Type B pancreatic cell (in vitro differentiated cells): Measurements from ENCODE around the gene CACYBP. TPM values are rescaled to one million over a fixed set of nuclear protein-coding genes. Genes with fewer than 3 reads are reported as not detected.

Experiments
- DNase-seq: peaks from one replicate; pipeline ENCODE4 v3.0.0; 2021; ENCODE audit warnings: mixed read lengths; ENCODE audit not compliant: unreplicated experiment; ENCODE audit errors: extremely low spot score
- H3K27ac Mint-ChIP-seq: 2 replicates; pipeline ENCODE4 v1.8.0; 2021; ENCODE audit warnings: mild to moderate bottlenecking, mixed read lengths
- H3K27me3 Mint-ChIP-seq: 2 replicates; pipeline ENCODE4 v1.8.0; 2021; ENCODE audit warnings: mixed read lengths
- H3K36me3 Mint-ChIP-seq: 2 replicates; pipeline ENCODE4 v1.8.0; 2021; ENCODE audit warnings: mixed read lengths
- H3K4me1 Mint-ChIP-seq: one replicate; pipeline ENCODE4 v1.8.0; 2021; ENCODE audit warnings: mixed read lengths; ENCODE audit not compliant: unreplicated experiment
- H3K4me3 Mint-ChIP-seq: 2 replicates; pipeline ENCODE4 v1.8.0; 2021; ENCODE audit warnings: mild to moderate bottlenecking, mixed read lengths
- H3K9me3 Mint-ChIP-seq: 2 replicates; pipeline ENCODE4 v1.8.0; 2021; ENCODE audit warnings: mixed read lengths
- CTCF ChIP-seq: fragments of 200-600 bp; sonication (generic); conservative IDR thresholded peaks from 2 replicates; pipeline ENCODE4 v1.5.0; 2021; ENCODE audit warnings: antibody characterized with exemption, mild to moderate bottlenecking
- total RNA-seq: library from RNA; stranded (reverse); gene quantifications from 2 replicates; pipeline ENCODE4 v1.2.1, GENCODE V29; 2021; ENCODE audit warnings: low replicate concordance

CACYBP gene
- total RNA-seq, 1 donor from 2014 or later: 124 TPM

- Mint-ChIP-seq H3K27ac (peak overlapping the region; percentile 95), H3K9me3 (no peaks in the 10 kb centered on the region)
These were observed 35.3 kb upstream of the CACYBP start for GRCh38 chr1:174964261-174964971.

GRCh38 chr1:174964972-174965361 lies 34.8 kb upstream of the CACYBP start:
- H3K4me1 Mint-ChIP-seq: peaks cover 44% of the 10 kb centered on the region
- no peak for DNase-seq
- peak overlapping the region; percentile 79 for H3K4me3 Mint-ChIP-seq
- no peaks in the 10 kb centered on the region for H3K27me3 Mint-ChIP-seq
- no peaks in the 10 kb centered on the region for H3K36me3 Mint-ChIP-seq
- peak overlapping the region; percentile 95 for H3K27ac Mint-ChIP-seq
- H3K9me3 Mint-ChIP-seq: no peaks in the 10 kb centered on the region
- TF ChIP-seq CTCF: no peak

More at GRCh38 chr1:174964261-174964971, 35.3 kb upstream of the CACYBP start:
- Mint-ChIP-seq H3K36me3 (no peaks in the 10 kb centered on the region), H3K27me3 (no peaks in the 10 kb centered on the region), H3K4me3 (peak overlapping the region; percentile 79), H3K4me1 (peaks cover 44% of the 10 kb centered on the region)
- no peak for DNase-seq
- TF ChIP-seq CTCF: no peak

- Mint-ChIP-seq H3K4me3 (peak overlapping the region; percentile 79), H3K27ac (peak overlapping the region; percentile 95), H3K36me3 (no peaks in the 10 kb centered on the region), H3K9me3 (no peaks in the 10 kb centered on the region), H3K27me3 (no peaks in the 10 kb centered on the region), H3K4me1 (peaks cover 44% of the 10 kb centered on the region)
- no peak for DNase-seq
- TF ChIP-seq CTCF: no peak
These were observed 34.3 kb upstream of the CACYBP start for GRCh38 chr1:174965362-174966007.

GRCh38 chr1:174966008-174966572 lies 33.7 kb upstream of the CACYBP start:
- DNase-seq: no peak
- H3K36me3 Mint-ChIP-seq: no peaks in the 10 kb centered on the region
- peak overlapping the region; percentile 79 for H3K4me3 Mint-ChIP-seq
- H3K27ac Mint-ChIP-seq: peak overlapping the region; percentile 95
- H3K27me3 Mint-ChIP-seq: no peaks in the 10 kb centered on the region
- TF ChIP-seq CTCF: no peak
- H3K4me1 Mint-ChIP-seq: peaks cover 44% of the 10 kb centered on the region
- H3K9me3 Mint-ChIP-seq: no peaks in the 10 kb centered on the region

GRCh38 chr1:174967845-174968705 lies 31.7 kb upstream of the CACYBP start:
- Mint-ChIP-seq H3K27me3 (no peaks in the 10 kb centered on the region), H3K36me3 (peaks cover 3% of the 10 kb centered on the region), H3K4me3 (peak overlapping the region; percentile 70), H3K27ac (peak overlapping the region; percentile 89), H3K9me3 (no peaks in the 10 kb centered on the region), H3K4me1 (peaks cover 48% of the 10 kb centered on the region)
- DNase-seq: no peak
- no peak for TF ChIP-seq CTCF
